Activated T-helper 2 cell treated with anti-CD3 and anti-CD28 coated beads, Interferon-gamma antibody, Interleukin-2, Interleukin-4, amounts not matched to agents 10 μg/mL and 5 μg/mL and 100 μg/mL, durations not matched to agents 14 hours and 24 hours and 36 hours (primary cell): ENCODE results near the gene TMOD4. TPM values are rescaled to one million over a fixed set of nuclear protein-coding genes. Genes with fewer than 3 reads are reported as not detected.

Experiments used
- DNase-seq: peaks from one replicate; pipeline ENCODE4 v3.0.0; 2021; ENCODE audit warnings: low spot score
- H3K27ac Mint-ChIP-seq: one replicate; pipeline ENCODE4 v1.8.0; 2021; ENCODE audit warnings: mixed read lengths
- H3K27me3 Mint-ChIP-seq: one replicate; pipeline ENCODE4 v1.8.0; 2021; ENCODE audit warnings: low read depth, mixed read lengths
- H3K36me3 Mint-ChIP-seq: one replicate; pipeline ENCODE4 v1.8.0; 2021; ENCODE audit warnings: low read depth, mixed read lengths
- H3K4me1 Mint-ChIP-seq: one replicate; pipeline ENCODE4 v1.8.0; 2021; ENCODE audit warnings: low read depth, mixed read lengths
- H3K4me3 Mint-ChIP-seq: one replicate; pipeline ENCODE4 v1.8.0; 2021; ENCODE audit warnings: low read depth, mild to moderate bottlenecking, moderate library complexity, mixed read lengths
- H3K9me3 Mint-ChIP-seq: one replicate; pipeline ENCODE4 v1.8.0; 2021; ENCODE audit warnings: mixed read lengths
- intact Hi-C: fragments of 100-400 bp; cut with micrococcal nuclease; formaldehyde crosslinking; loops from one replicate; pipeline ENCODE4 v1.15.1; 2023
- total RNA-seq: library from RNA; stranded (reverse); gene quantifications from 2 replicates; pipeline ENCODE4 v1.2.3, GENCODE V29; 2022

TMOD4 gene
- total RNA-seq, 1 donor from 2014 or later, result 1.0 TPM

DNA sequence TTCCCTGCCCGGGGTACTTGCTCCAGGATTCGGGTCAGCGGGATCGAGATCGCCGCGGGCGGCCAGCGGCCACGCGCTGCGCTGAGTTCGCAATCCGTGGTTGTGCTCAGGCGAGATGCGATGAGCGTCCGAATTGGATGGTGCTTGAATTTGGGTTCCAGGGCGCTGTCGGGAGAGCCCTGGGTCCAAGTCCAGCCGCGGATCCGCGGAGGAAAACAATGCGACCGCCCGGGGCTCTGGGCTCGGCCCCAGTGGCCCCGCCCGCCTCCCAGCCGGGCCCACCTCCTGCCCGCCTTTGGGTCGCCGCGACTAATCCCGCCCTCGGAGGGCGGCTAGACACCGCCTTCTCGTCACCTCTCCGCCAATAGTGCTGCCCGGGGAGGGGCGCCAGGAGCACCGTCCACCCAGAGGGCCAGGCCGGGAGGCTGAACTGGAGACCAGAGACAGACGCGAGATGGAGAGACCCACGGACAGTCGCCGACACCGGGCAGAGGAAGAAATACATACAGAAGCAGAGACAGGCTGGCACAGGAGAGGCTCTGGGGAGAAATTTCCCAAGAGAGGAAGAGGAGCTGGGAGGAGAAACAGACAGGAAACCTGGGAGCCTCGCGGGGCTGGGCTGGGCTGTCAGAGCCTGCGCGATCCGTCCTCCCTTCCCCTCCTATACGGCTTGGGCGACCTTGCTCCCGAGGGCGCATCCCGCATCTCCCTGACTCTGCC, 29.2 kb downstream of the TMOD4 start, which contains the start of gene SEMA6C:
Gene SEMA6C (minus strand): TSS at position 220 of the 720 bp plus-strand sequence. CDS start 4,010 bp downstream, outside the sequence.
- intact Hi-C loops, result loop anchor here (1.0 kb wide), 2 partner anchors 10 to 15 kb away; partner anchors contain the start of gene TNFAIP8L2
- Mint-ChIP-seq H3K36me3 (no peaks in the 10 kb centered on the region), H3K27me3 (peaks cover 16% of the 10 kb centered on the region), H3K27ac (peak within 1 kb of the TSS; percentile 28), H3K4me1 (peaks cover 10% of the 10 kb centered on the region), H3K9me3 (no peaks in the 10 kb centered on the region), H3K4me3 (peak within 1 kb of the TSS; percentile 88)
- DNase-seq, result peak; percentile 88

- intact Hi-C loops, result loop anchor here (1.0 kb wide), 1 partner anchor 15 kb away; no protein-coding TSS in a partner anchor
- DNase-seq, result no peak
- H3K36me3 Mint-ChIP-seq, result no peaks in the 10 kb centered on the region
- peaks cover 16% of the 10 kb centered on the region for H3K27me3 Mint-ChIP-seq
- H3K4me1 Mint-ChIP-seq, result peaks cover 10% of the 10 kb centered on the region
- H3K27ac Mint-ChIP-seq, result no peak overlapping the region
- peak overlapping the region; percentile 88 for H3K4me3 Mint-ChIP-seq
- H3K9me3 Mint-ChIP-seq, result no peaks in the 10 kb centered on the region
Observed at GRCh38 chr1:151146072-151146411, 29.7 kb downstream of the TMOD4 start.

DNA sequence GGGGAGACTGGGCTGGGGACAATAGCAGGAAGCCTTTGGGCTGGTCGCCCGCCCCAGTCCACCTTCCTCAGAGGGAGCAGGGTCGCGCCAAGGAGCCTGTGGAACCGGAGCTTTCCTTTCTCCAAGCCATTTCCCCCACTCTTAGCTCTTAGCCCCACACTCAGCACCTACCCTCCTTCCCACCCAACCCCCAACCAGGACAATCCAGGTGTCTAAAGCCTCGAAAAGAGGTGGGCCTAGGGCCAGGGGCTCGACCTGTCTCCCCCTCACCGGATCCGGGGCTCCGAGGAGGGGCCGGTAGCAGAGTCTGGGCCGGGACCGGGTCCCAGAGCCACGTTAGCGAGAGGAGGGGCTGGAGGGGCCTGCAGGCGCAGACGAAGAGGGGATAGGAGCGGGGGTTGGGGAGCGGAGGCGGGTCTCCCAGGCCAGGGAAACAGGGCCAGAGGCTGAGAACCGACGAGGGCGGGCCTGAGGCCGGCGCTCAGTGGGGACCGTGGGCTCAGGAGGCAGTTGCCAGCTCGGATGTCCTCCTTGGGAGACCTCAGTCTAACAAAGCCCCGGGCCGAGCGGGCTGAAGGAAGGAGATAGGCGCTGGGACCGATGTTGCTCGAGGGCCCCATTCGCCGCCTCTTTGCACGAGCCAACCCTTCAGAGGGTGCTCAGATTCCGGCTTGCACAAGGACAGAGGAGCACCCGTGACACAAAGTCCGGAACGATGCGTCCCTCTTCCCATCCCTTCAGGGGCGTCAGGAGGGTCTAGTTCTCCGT, 30.3 kb downstream of the TMOD4 start:
- H3K27me3 Mint-ChIP-seq, result peaks cover 16% of the 10 kb centered on the region
- DNase-seq, result no peak
- H3K9me3 Mint-ChIP-seq, result no peaks in the 10 kb centered on the region
- intact Hi-C loops, result loop anchor here (1.0 kb wide), 1 partner anchor 14 kb away; no protein-coding TSS in a partner anchor
- peak overlapping the region; percentile 88 for H3K4me3 Mint-ChIP-seq
- peaks cover 10% of the 10 kb centered on the region for H3K4me1 Mint-ChIP-seq
- no peaks in the 10 kb centered on the region for H3K36me3 Mint-ChIP-seq
- H3K27ac Mint-ChIP-seq, result no peak overlapping the region

GRCh38 chr1:151144474-151145303, 31.1 kb downstream of the TMOD4 start:
- peaks cover 14% of the 10 kb centered on the region for H3K27me3 Mint-ChIP-seq
- H3K4me1 Mint-ChIP-seq, result peaks cover 10% of the 10 kb centered on the region
- no peak overlapping the region for H3K4me3 Mint-ChIP-seq
- no peaks in the 10 kb centered on the region for H3K36me3 Mint-ChIP-seq
- intact Hi-C loops, result no loop called here
- no peak overlapping the region for H3K27ac Mint-ChIP-seq
- DNase-seq, result no peak
- no peaks in the 10 kb centered on the region for H3K9me3 Mint-ChIP-seq

DNA sequence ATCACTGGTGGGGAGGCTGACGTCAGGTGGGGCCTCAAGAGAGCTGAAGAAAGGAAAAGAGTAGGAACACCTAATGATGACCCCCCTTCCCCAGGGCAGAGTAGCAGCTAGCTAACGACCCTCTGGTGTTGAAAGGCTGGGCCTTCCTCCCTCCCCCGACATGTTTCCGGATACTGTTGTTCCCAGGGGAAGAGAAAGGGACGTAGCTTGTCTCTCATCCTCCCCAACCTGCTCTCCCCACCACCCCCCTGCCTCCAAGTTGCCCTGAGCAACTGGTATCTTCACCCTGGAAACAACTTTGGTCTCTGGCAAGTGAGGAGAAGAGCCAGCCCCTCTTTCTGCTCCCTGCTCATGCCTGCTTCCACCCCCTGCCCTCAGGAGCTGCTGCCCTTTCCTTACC, 31.8 kb downstream of the TMOD4 start:
- DNase-seq, result no peak
- intact Hi-C loops, result no loop called here
- no peaks in the 10 kb centered on the region for H3K36me3 Mint-ChIP-seq
- peaks cover 10% of the 10 kb centered on the region for H3K4me1 Mint-ChIP-seq
- no peaks in the 10 kb centered on the region for H3K9me3 Mint-ChIP-seq
- no peak overlapping the region for H3K4me3 Mint-ChIP-seq
- peaks cover 15% of the 10 kb centered on the region for H3K27me3 Mint-ChIP-seq
- no peak overlapping the region for H3K27ac Mint-ChIP-seq

DNA sequence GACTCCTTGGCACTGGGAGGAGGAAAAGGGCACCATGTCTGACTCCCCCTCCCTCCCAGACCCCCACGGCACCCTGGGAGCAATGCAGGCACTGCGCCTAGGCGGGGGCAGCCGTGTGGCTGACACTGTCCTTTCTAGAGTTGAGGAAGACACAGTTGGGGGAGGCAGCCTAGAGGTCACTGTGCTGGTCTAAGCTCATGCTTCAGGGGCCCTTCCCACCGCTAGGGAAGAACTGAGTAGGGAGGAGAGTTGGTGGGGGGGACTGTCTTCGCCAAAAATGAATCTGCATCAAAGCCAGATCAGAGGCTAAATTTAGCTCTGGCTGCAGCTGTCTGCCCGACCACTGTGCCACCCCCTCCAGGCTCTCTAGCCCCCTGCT, 32.7 kb downstream of the TMOD4 start:
- no peak for DNase-seq
- Mint-ChIP-seq H3K36me3 (no peaks in the 10 kb centered on the region), H3K9me3 (no peaks in the 10 kb centered on the region), H3K27ac (no peak overlapping the region), H3K27me3 (peaks cover 12% of the 10 kb centered on the region), H3K4me1 (peaks cover 10% of the 10 kb centered on the region), H3K4me3 (no peak overlapping the region)
- intact Hi-C loops, result no loop called here

DNA sequence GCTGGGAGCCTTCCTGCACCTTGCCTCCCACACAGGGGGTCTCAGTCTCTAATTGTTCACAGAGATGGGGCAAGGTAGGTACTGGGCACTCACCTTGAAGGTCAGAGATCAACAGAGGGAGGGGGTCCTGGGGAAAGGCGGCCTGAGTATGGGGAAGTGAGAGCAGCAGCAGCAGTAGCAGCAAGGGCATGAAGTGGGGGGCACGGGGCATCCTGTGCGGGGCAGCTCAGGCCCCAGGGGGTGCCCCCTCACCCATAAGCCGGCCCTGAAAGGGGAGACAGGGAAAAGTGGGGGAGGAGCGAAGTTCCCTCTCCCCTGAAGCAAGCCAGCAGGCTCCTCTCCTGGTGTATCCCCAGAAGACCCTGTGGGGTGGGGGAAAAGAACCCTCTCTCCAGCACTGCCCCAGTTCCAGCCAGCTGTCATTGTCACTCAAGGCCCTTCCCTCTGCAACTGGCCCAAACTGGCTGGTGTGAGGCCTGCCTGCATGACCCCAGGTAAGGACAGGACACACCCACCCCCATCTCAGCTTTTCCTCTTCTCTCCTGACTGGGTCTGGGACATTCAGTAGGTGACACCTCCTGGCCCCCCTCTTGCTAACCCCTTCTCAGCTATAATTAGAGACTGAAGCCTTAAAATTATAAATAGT, 33.2 kb downstream of the TMOD4 start:
- Mint-ChIP-seq H3K27me3 (peaks cover 12% of the 10 kb centered on the region), H3K36me3 (no peaks in the 10 kb centered on the region), H3K9me3 (no peaks in the 10 kb centered on the region), H3K27ac (no peak overlapping the region), H3K4me1 (peaks cover 10% of the 10 kb centered on the region), H3K4me3 (no peak overlapping the region)
- intact Hi-C loops, result no loop called here
- no peak for DNase-seq

- Mint-ChIP-seq H3K4me3 (no peak overlapping the region), H3K27me3 (peaks cover 2% of the 10 kb centered on the region), H3K4me1 (peaks cover 1% of the 10 kb centered on the region), H3K27ac (no peak overlapping the region), H3K9me3 (no peaks in the 10 kb centered on the region), H3K36me3 (no peaks in the 10 kb centered on the region)
- intact Hi-C loops, result no loop called here
- DNase-seq, result no peak
Observed at GRCh38 chr1:151137789-151138188, 38.0 kb downstream of the TMOD4 start.

DNA sequence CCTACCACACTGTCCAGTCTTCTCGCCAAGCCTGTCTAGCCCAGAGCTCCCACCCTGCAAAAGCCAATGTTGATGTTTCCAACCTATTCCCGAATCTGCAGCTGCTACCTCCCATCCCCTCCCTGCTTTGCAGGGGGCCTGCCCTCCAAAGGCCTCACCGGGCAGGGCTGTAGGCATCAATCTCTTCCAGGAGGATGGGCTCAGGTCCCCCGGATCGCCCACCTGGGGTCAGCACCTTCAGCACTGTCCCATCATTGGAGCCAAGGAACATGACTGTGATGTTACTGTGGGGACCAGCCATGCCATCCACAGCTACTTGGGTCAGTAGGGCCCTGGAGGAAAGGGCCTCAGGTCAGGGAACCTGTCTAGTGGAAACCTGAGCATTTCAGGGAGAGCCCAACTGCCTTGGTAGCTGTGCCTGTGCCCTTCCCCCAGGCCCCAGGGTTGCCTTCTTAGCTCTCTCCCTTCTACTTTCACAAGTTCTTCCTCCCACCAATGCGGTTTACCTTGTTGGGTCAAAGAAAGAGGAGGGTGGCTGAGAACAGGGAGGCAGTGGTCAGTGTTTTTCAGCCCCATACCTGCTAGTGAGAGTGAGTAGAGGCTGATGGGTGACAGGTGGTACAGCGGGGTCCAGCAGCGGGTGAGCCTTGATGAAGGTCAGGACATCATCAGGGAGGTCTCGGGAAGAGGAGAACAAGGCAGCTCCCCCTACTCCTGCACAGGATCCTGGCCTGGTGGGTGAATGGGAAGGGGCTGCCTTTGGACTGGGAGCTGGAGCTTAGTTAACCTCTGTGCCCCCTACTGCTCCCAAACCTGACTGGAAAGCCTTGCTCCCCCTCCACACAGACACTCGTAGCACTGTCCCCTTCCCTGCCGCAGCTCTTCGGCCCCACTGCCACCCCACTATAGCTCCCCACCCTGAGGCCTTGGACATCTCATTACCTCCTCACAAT, 40.1 kb downstream of the TMOD4 start:
- no peak overlapping the region for H3K27ac Mint-ChIP-seq
- no peak for DNase-seq
- no peak overlapping the region for H3K4me3 Mint-ChIP-seq
- peaks cover 2% of the 10 kb centered on the region for H3K27me3 Mint-ChIP-seq
- peaks cover 6% of the 10 kb centered on the region for H3K4me1 Mint-ChIP-seq
- no peaks in the 10 kb centered on the region for H3K9me3 Mint-ChIP-seq
- intact Hi-C loops, result no loop called here
- no peaks in the 10 kb centered on the region for H3K36me3 Mint-ChIP-seq

DNA sequence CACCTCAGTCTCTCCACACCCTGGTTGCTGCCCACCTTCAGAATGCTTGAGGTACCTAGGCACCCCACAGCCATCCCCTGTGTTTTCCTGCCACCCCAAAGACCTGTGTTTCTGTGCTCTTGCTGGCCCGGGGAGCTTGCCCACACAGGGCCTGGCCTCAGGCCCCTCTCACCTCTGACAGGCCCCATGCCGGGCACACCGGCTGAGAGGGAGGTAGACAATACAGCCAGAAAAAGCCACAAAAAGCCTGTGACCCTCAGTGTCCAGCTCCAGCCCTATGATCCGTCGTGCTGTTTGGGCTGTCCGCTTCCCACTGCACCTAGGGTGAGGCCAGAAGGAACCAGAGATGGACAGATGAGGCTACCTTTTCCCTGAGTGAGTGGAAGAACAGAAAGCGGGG, 40.8 kb downstream of the TMOD4 start:
- no peak overlapping the region for H3K4me3 Mint-ChIP-seq
- DNase-seq, result no peak
- intact Hi-C loops, result no loop called here
- H3K4me1 Mint-ChIP-seq, result peaks cover 6% of the 10 kb centered on the region
- H3K9me3 Mint-ChIP-seq, result no peaks in the 10 kb centered on the region
- peaks cover 2% of the 10 kb centered on the region for H3K27me3 Mint-ChIP-seq
- no peaks in the 10 kb centered on the region for H3K36me3 Mint-ChIP-seq
- no peak overlapping the region for H3K27ac Mint-ChIP-seq

DNA sequence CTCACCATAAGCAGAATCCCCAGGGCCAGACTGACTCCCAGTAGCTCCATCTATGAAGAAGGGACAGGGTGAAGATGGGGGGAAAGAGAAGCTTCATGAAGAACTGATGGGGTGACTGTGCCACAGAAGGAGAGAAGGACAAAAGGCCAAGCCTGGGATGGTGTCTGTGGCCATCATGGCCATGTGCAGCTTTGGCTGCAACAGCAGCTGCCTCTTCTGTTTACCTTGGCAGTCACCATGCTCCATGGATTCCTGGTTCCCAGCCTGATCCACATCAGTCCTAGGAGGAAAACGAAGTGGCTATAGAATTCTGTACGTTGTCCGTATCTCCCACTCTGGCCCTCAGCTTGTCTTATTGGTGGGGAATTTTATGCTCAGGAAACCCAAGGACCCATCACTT, 41.4 kb downstream of the TMOD4 start:
- intact Hi-C loops, result no loop called here
- Mint-ChIP-seq H3K27ac (no peak overlapping the region), H3K27me3 (no peaks in the 10 kb centered on the region), H3K9me3 (no peaks in the 10 kb centered on the region), H3K4me3 (no peak overlapping the region), H3K4me1 (peaks cover 6% of the 10 kb centered on the region), H3K36me3 (no peaks in the 10 kb centered on the region)
- no peak for DNase-seq
